Measurements from ENCODE around the gene DYSF. TPM values are rescaled to one million over a fixed set of nuclear protein-coding genes. Genes with fewer than 3 reads are reported as not detected.

The DYSF gene
- total RNA-seq, 1 experiment from 2014 or later, result 3.7 TPM

DNA sequence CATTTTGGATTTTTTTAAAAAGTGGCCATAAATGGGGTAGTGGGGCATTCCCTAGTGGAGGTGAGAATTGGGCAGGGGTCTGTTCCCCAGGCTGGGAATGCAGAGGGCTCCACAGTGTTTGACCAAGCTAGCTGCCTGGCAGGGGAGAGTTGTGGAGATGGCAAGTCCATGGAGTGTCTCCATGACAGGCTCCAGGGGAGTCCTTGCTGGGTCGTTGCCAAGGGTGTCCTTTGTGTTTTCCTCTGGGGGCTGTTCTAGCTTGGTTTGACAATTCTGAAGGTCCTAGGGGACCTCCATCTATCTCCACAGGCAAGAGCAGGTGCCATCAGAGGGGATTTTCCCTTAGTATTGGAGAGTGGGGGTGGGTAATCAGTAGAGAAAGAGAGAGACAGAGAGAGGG, 265.3 kb downstream of the DYSF start:
- DNase-seq (ENCODE audit: low read depth), result no peak

GRCh38 chr2:71719520-71720282, 266.3 kb downstream of the DYSF start:
- no peak for DNase-seq (ENCODE audit: low read depth)

GRCh38 chr2:71720283-71720560, 266.9 kb downstream of the DYSF start:
- no peak for DNase-seq (ENCODE audit: low read depth)

- no peak for DNase-seq (ENCODE audit: low read depth)
These were observed 267.4 kb downstream of the DYSF start for GRCh38 chr2:71720596-71721361.

- no peak for DNase-seq (ENCODE audit: low read depth)
These were observed 268.0 kb downstream of the DYSF start for GRCh38 chr2:71721362-71721665.

DNA sequence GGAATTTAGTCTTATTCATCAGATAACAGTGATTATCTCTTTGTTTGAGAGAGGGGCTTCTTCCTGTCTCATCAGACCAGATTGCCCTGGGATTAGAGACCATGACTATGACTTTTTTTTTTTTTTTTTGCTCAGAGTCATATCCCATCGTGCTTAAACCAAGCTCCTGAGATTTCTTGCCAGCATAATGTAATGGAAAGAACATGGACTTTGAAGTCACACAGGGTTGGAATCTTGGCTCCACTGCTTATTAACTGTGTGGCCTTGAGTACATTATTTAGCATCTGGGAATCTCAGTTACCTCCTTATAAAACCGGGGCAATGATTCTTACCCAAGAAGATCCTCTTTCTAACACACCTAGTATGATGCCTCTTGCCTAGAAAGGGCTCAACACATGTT, 268.3 kb downstream of the DYSF start:
- no peak for DNase-seq (ENCODE audit: low read depth)

DNA sequence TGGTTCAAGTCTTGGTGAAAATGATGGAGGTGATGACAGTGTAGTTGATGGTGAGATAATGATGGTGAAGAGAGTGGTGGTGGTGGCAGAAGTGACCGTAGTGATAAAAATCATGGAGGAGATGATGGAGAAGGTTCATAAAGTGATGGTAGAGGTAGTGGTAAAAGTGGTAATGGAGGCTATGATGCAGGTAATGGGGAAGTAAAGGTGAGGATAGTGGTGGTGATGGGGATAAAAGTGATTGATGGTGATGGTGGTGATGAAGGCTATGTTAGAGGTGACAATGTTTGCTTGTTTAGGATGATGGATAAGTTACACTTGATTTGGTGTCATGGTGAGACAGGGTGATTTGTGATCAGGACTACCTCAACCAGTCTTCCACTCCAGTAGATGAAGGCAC, 268.9 kb downstream of the DYSF start:
- no peak for DNase-seq (ENCODE audit: low read depth)

- no peak for DNase-seq (ENCODE audit: low read depth)
These were observed 271.4 kb downstream of the DYSF start for GRCh38 chr2:71724793-71725192.

DNA sequence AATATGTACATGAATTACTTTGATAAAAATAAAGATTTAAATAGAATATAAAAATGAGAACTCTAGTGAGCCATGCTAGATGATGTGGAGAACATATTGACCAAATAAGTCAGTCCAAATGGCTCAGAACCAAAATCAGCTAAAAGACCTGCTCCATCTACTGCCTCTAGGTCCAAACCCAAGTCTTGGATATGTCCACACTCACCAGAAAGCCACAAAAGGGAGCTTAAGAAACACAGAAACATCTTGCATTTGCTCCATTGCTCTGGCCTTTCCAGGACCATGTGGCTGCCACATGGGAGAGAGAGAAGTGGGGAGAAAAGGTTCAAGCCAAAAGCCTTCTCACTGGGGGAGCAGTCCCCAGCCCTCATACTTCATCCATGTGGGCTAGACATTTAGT, 272.5 kb downstream of the DYSF start:
- no peak for DNase-seq (ENCODE audit: low read depth)

- no peak for DNase-seq (ENCODE audit: low read depth)
These were observed 274.2 kb downstream of the DYSF start for GRCh38 chr2:71727562-71727961.

DNA sequence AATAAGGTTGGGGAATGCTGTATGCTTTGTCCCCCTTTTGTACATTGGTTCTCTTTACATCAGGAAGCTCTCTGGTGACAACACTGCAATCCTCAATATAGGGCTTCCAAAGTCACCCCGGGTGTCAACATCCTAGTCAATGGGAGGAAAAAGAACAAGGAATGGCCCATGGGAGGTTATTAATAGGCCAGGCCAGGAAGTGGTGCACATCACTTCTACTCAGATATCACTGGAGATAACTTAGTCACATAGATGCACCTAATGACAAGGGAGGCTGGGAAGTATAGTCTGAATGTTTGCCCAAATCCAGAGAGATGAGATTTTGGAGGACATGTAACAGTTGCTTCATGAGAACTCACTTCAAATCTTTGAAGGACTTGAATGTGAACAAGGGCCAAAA, 274.7 kb downstream of the DYSF start:
- DNase-seq (ENCODE audit: low read depth), result no peak

GRCh38 chr2:71730785-71731383, 277.5 kb downstream of the DYSF start:
- no peak for DNase-seq (ENCODE audit: low read depth)

DNA sequence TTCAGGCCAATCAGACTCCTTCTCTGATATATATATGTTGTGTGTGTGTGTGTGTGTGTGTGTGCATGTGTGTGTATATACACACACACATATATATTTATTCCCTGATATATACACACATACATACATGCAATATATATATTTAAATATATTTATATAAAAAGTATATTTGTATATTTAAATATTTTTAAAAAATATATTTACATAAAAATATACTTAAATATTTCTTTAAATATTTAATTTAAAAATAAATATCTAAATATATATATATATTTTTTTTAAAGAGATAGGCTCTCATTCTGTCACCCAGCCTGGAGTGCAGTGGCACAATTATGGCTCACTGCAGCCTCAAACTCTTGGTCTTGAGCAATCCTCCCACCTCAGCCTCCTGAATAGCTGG, 281.3 kb downstream of the DYSF start:
- DNase-seq (ENCODE audit: low read depth), result no peak

DNA sequence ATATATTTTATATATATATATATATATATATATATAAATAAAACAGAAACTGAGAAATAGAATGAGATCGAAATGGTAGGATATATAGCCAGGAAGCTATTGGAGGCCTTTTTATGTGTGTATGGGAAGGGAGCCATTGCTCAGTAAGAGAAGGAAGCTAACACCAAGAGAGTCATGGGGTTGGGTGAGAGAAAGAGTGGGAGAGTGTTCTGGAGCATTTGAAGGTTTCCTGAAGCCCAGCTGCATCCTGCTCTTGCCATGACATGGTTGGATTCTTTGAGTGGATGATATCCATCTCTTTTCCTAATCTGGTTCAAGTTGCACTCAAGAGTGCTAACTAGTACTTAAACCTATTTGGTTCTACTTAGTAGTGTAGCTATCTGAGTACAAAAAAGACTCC, 282.3 kb downstream of the DYSF start:
- no peak for DNase-seq (ENCODE audit: low read depth)

Other genes starting within 250 kb of the DYSF start
- 0.08 and 0.10 TPM in 2 replicates for gene PAIP2B, start 226.5 kb upstream of the DYSF start, total RNA-seq (2014; rRNA removed; shearing (Covaris generic))
- 69.5 and 76.7 TPM in 2 replicates for gene ZNF638, start 121.8 kb upstream of the DYSF start, total RNA-seq (2014; rRNA removed; shearing (Covaris generic))